Measurements from ENCODE around the gene FMO3.

FMO3 gene

GRCh38 chr1:171160639-171161354 lies 70.1 kb downstream of the FMO3 start:
- no peak for DNase-seq

GRCh38 chr1:171161431-171161830 lies 70.7 kb downstream of the FMO3 start:
- DNase-seq = no peak

GRCh38 chr1:171166361-171166760 lies 75.7 kb downstream of the FMO3 start:
- no peak for DNase-seq

All from GOT3 (cell line).